IMR-90 (cell line): Measurements from ENCODE around the gene PTGER2. TPM values are rescaled to one million over a fixed set of nuclear protein-coding genes. Genes with fewer than 3 reads are reported as not detected.

Source experiments
- ATAC-seq: fragments of 200-7000 bp; cut with Tn5 transposase; 2 replicates; pipeline ENCODE4 v1.9.1; 2020; ENCODE audit warnings: low read depth, mild to moderate bottlenecking, moderate library complexity
- BruUV-seq: library from RNA; stranded (reverse); fragments of 400-500 nt; replicated peaks from 2 replicates; lab custom pipeline; 2021; lab: Mats Ljungman, UMichigan
- CTCF ChIA-PET: fragments of 300-600 bp; formaldehyde crosslinking; extraction: SDS; loops from one replicate; lab custom pipeline; 2021; ENCODE audit warnings: antibody characterized with exemption; lab: Yijun Ruan, JAX
- POLR2A ChIA-PET: fragments of 300-600 bp; sonication (Branson Sonifier 250); formaldehyde crosslinking; loops from one replicate; lab custom pipeline; 2022; ENCODE audit warnings: antibody characterized with exemption; ENCODE audit not compliant: unreplicated experiment; lab: Charles Lee
- DNase-seq: peaks from one replicate; pipeline ENCODE4 v3.0.0; 2013
- H2AFZ ChIP-seq: replicated peaks from 2 replicates; pipeline ENCODE3; 2013; ENCODE audit warnings: low read length, mild to moderate bottlenecking; ENCODE audit not compliant: poor library complexity
- H2AK5ac ChIP-seq: 2 replicates; pipeline ENCODE4 v1.6.1; 2013; ENCODE audit warnings: low read depth, low read length, inconsistent platforms
- H2AK9ac ChIP-seq: replicated peaks from 2 replicates; pipeline ENCODE3; 2013; ENCODE audit warnings: mild to moderate bottlenecking, low read depth, low read length, moderate library complexity; ENCODE audit not compliant: poor library complexity
- H2BK120ac ChIP-seq: 2 replicates; pipeline ENCODE4 v1.6.1; 2013; ENCODE audit warnings: low read depth, low read length, inconsistent platforms
- H2BK15ac ChIP-seq: 3 replicates; pipeline ENCODE4 v1.6.1; 2013; ENCODE audit warnings: low read depth, low read length, inconsistent platforms
- H2BK20ac ChIP-seq: 2 replicates; pipeline ENCODE4 v1.6.1; 2013; ENCODE audit warnings: low read depth, mild to moderate bottlenecking, inconsistent platforms, low read length, moderate library complexity
- H2BK5ac ChIP-seq: 2 replicates; pipeline ENCODE4 v1.6.1; 2013; ENCODE audit warnings: mild to moderate bottlenecking, low read depth, low read length, inconsistent platforms; ENCODE audit not compliant: poor library complexity, severe bottlenecking
- H3K14ac ChIP-seq: replicated peaks from 2 replicates; pipeline ENCODE4 v1.6.1; 2013; ENCODE audit warnings: low read depth, low read length, inconsistent platforms
- H3K18ac ChIP-seq: 2 replicates; pipeline ENCODE4 v1.6.1; 2013; ENCODE audit warnings: low read depth, low read length, control low read depth
- H3K23ac ChIP-seq: 2 replicates; pipeline ENCODE4 v1.6.1; 2013; ENCODE audit warnings: low read depth, low read length, inconsistent platforms
- H3K27ac ChIP-seq: 2 replicates; pipeline ENCODE4 v1.5.1; 2013; ENCODE audit warnings: mild to moderate bottlenecking, control low read depth, low read length; ENCODE audit not compliant: insufficient read depth
- H3K27me3 ChIP-seq: 2 replicates; pipeline ENCODE4 v1.6.1; 2013; ENCODE audit warnings: low read length; ENCODE audit not compliant: control insufficient read depth, insufficient read depth
- H3K36me3 ChIP-seq: 2 replicates; pipeline ENCODE4 v1.6.1; 2013; ENCODE audit warnings: low read length, mixed read lengths; ENCODE audit not compliant: control insufficient read depth, insufficient read depth
- H3K4ac ChIP-seq: 2 replicates; pipeline ENCODE4 v1.6.1; 2013; ENCODE audit warnings: low read depth, low read length, inconsistent platforms
- H3K4me1 ChIP-seq: 2 replicates; pipeline ENCODE4 v1.6.1; 2013; ENCODE audit warnings: low read length, mixed read lengths; ENCODE audit not compliant: control insufficient read depth, insufficient read depth
- H3K4me2 ChIP-seq: 2 replicates; pipeline ENCODE4 v1.6.1; 2013; ENCODE audit warnings: low read depth, mild to moderate bottlenecking, control low read depth, low read length, moderate library complexity
- H3K4me3 ChIP-seq: 2 replicates; pipeline ENCODE4 v1.5.1; 2013; ENCODE audit warnings: low read depth, mild to moderate bottlenecking, control low read depth, low read length, moderate library complexity; ENCODE audit not compliant: insufficient read depth
- H3K56ac ChIP-seq: 2 replicates; pipeline ENCODE4 v1.6.1; 2013; ENCODE audit warnings: low read length, inconsistent platforms; ENCODE audit not compliant: insufficient read depth; ENCODE audit errors: extremely low read depth
- H3K79me1 ChIP-seq, 2 experiments: 2 replicates each; pipeline ENCODE4 v1.6.1; 2013; ENCODE audit warnings: low read length in 2 of 2, inconsistent platforms in 1 of 2, low read depth in 1 of 2
- H3K9ac ChIP-seq: 2 replicates; pipeline ENCODE4 v1.6.1; 2013; ENCODE audit warnings: low read depth, low read length, control low read depth
- H3K9me1 ChIP-seq: 2 replicates; pipeline ENCODE4 v1.6.1; 2013; ENCODE audit warnings: low read length, inconsistent platforms; ENCODE audit not compliant: insufficient read depth
- H3K9me3 ChIP-seq: 2 replicates; pipeline ENCODE4 v1.6.1; 2013; ENCODE audit warnings: low read length; ENCODE audit not compliant: control insufficient read depth, insufficient read depth
- H4K20me1 ChIP-seq: 2 replicates; pipeline ENCODE4 v1.6.1; 2013; ENCODE audit warnings: low read length, inconsistent platforms; ENCODE audit not compliant: insufficient read depth
- H4K5ac ChIP-seq: 2 replicates; pipeline ENCODE4 v1.6.1; 2013; ENCODE audit warnings: mild to moderate bottlenecking, low read depth, low read length, control low read depth
- H4K8ac ChIP-seq, 2 experiments: 2 replicates each; pipeline ENCODE4 v1.6.1; 2013; ENCODE audit warnings: low read depth in 2 of 2, low read length in 2 of 2, control low read depth in 1 of 2, inconsistent platforms in 1 of 2
- H4K91ac ChIP-seq: 2 replicates; pipeline ENCODE4 v1.6.1; 2013; ENCODE audit warnings: low read depth, low read length, inconsistent platforms; ENCODE audit not compliant: insufficient read depth
- BHLHE40 ChIP-seq: fragments of 150-350 bp; IDR thresholded peaks from 2 replicates; pipeline ENCODE4 v1.6.1; 2016; ENCODE audit warnings: mild to moderate bottlenecking, low read depth, low read length
- CEBPB ChIP-seq: IDR thresholded peaks from 2 replicates; pipeline ENCODE4 v1.6.1; 2012; ENCODE audit warnings: low read depth, low read length, improper control_type of control experiment
- CHD1 ChIP-seq: IDR thresholded peaks from 2 replicates; pipeline ENCODE4 v1.6.1; 2012; ENCODE audit warnings: low read depth, low read length, improper control_type of control experiment
- MAZ ChIP-seq: IDR thresholded peaks from 2 replicates; pipeline ENCODE4 v1.6.1; 2012; ENCODE audit warnings: low read depth, mild to moderate bottlenecking, low read length, improper control_type of control experiment, moderate library complexity, borderline replicate concordance
- NFE2L2 ChIP-seq: fragments of 150-350 bp; IDR thresholded peaks from 2 replicates; pipeline ENCODE4 v1.6.1; 2016; ENCODE audit warnings: low read depth, mild to moderate bottlenecking, low read length
- RCOR1 ChIP-seq: IDR thresholded peaks from 2 replicates; pipeline ENCODE4 v1.6.1; 2012; ENCODE audit warnings: mild to moderate bottlenecking, low read length, improper control_type of control experiment; ENCODE audit not compliant: insufficient replicate concordance
- RFX5 ChIP-seq: IDR thresholded peaks from 2 replicates; pipeline ENCODE4 v1.8.0; 2012; ENCODE audit warnings: low read depth, mild to moderate bottlenecking, low read length, moderate library complexity
- WGBS, 2 experiments: methylation state at CpG; one replicate each; pipeline versions ENCODE4 v1.1.5 to v1.1.7; 2013; ENCODE audit warnings: missing lambda C conversion rate in 2 of 2; ENCODE audit not compliant: insufficient read length in 1 of 2; ENCODE audit errors: extremely low coverage in 2 of 2; 5-methylcytosine and 5-hydroxymethylcytosine counted together
- dilution Hi-C: fragments of 300-500 bp; cut with HindIII; formaldehyde crosslinking; loops from one replicate; pipeline ENCODE4 v1.14.3; 2018; ENCODE audit warnings: low sequenced_read_pairs; ENCODE audit not compliant: unreplicated experiment
- in situ Hi-C: fragments of 300-500 bp; cut with MboI; formaldehyde crosslinking; loops from 3 replicates; pipeline ENCODE4 v1.14.3; 2019; ENCODE audit warnings: low sequenced_read_pairs, inconsistent platforms, mixed read lengths
- intact Hi-C: fragments of 100-400 bp; cut with micrococcal nuclease; formaldehyde crosslinking; loops from 2 replicates; pipeline ENCODE4 v1.10.0; 2022
- polyA plus RNA-seq, 3 experiments: library from polyadenylated mRNA; depleted of rRNA; stranded (reverse); fragments of >200 nt; gene quantifications; 2 replicates each; pipeline ENCODE4 v1.2.3, GENCODE V29; 2012; ENCODE audit warnings: low replicate concordance in 1 of 3
- total RNA-seq: library from RNA; depleted of rRNA; stranded (reverse); fragments of >200 nt; gene quantifications from 2 replicates; pipeline ENCODE4 v1.2.3, GENCODE V29; 2012

The PTGER2 gene
- total and polyA plus RNA-seq, 2 of the 4 experiments (the other 2 are of a cell fraction): 24.7 to 58.5 TPM

DNA sequence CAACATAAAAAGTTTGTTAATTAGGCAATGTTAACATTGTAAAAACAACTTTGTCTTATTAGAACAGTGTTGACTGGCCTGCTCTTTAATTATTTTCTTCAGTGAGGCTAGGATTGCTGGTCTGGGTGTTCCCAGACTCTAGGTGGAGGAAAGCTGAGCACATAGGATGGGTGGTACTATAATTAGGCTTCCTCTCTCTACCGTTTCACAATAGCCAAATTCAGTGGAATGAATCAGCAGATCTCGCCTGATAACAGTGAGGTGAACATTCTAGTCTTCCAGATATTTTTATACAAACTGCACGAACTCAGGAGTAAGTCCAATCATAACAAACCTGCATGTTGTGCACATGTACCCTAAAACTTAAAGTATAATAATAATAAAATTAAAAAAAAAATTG lies 34.7 kb upstream of the PTGER2 start:
- H4K20me1 ChIP-seq: no peaks in the 10 kb centered on the region
- H2BK20ac ChIP-seq: no peak overlapping the region
- H3K14ac ChIP-seq: no peak overlapping the region
- H4K5ac ChIP-seq: no peak overlapping the region
- no peak overlapping the region for H3K4me3 ChIP-seq
- intact Hi-C loops (no loop called here), dilution Hi-C loops (no loop called here), in situ Hi-C loops (no loop called here)
- no peak overlapping the region for H4K8ac ChIP-seq
- H4K91ac ChIP-seq: no peak overlapping the region
- H2AK9ac ChIP-seq: no peak overlapping the region
- H3K36me3 ChIP-seq: no peaks in the 10 kb centered on the region
- H3K9me1 ChIP-seq: no peaks in the 10 kb centered on the region
- H3K18ac ChIP-seq: no peak overlapping the region
- no peak overlapping the region for H3K23ac ChIP-seq
- H3K56ac ChIP-seq: no peak overlapping the region
- H2BK15ac ChIP-seq: no peak overlapping the region
- no peak overlapping the region for H3K9ac ChIP-seq
- no TSS peak for BruUV-seq
- H3K27me3 ChIP-seq: no peaks in the 10 kb centered on the region; the same call in none of the 2 replicates
- H2AK5ac ChIP-seq: no peak overlapping the region
- H2BK5ac ChIP-seq: no peak overlapping the region
- ChIA-PET CTCF (interaction anchor here (0.7 kb wide), 1 partner anchor 211 kb away, joined by 4 read pairs; no protein-coding TSS in a partner anchor), POLR2A (no interaction called here)
- no peak overlapping the region for H2AFZ ChIP-seq
- H3K4me2 ChIP-seq: peak overlapping the region; percentile 10; the same call in 1 of the 2 replicates
- TF ChIP-seq CEBPB (peak; percentile 76), BHLHE40 (no peak), CHD1 (no peak), RCOR1 (no peak), MAZ (no peak), RFX5 (no peak), NFE2L2 (peak; percentile 81)
- peak; percentile 69 for DNase-seq
- no peaks in the 10 kb centered on the region for H3K9me3 ChIP-seq
- no CpG with 5 or more reads among the region's 3 CpGs for WGBS, 2 experiments
- no peaks in the 10 kb centered on the region for H3K4me1 ChIP-seq
- ATAC-seq: peak; percentile 56
- H3K79me1 ChIP-seq: no peaks in the 10 kb centered on the region
- H3K4ac ChIP-seq: no peak overlapping the region
- no peak overlapping the region for H2BK120ac ChIP-seq
- H3K27ac ChIP-seq: no peak overlapping the region
